Fibroblast of villous mesenchyme (primary cell): ENCODE data around the gene TPM2. TPM values are rescaled to one million over a fixed set of nuclear protein-coding genes. Genes with fewer than 3 reads are reported as not detected.

Experiments used
- DNase-seq: peaks from one replicate; pipeline ENCODE4 v3.0.0-alpha.2; 2010; ENCODE audit warnings: low read depth
- H3K4me3 ChIP-seq: 2 replicates; pipeline ENCODE4 v1.5.1; 2011; ENCODE audit warnings: low read depth, mild to moderate bottlenecking, low read length
- total RNA-seq: library from RNA; depleted of rRNA; stranded (reverse); fragments of >200 nt; gene quantifications from 2 replicates; pipeline ENCODE4 v1.2.3, GENCODE V29; 2012
- TF ChIP-seq, protein P1 (sequence below): IDR thresholded peaks from 2 replicates; pipeline ENCODE4 v1.5.1; 2012; ENCODE audit warnings: low read depth, mild to moderate bottlenecking, low read length; ENCODE audit not compliant: insufficient read depth

Gene TPM2
- total RNA-seq, 1 donor, result 1,893 TPM

DNA sequence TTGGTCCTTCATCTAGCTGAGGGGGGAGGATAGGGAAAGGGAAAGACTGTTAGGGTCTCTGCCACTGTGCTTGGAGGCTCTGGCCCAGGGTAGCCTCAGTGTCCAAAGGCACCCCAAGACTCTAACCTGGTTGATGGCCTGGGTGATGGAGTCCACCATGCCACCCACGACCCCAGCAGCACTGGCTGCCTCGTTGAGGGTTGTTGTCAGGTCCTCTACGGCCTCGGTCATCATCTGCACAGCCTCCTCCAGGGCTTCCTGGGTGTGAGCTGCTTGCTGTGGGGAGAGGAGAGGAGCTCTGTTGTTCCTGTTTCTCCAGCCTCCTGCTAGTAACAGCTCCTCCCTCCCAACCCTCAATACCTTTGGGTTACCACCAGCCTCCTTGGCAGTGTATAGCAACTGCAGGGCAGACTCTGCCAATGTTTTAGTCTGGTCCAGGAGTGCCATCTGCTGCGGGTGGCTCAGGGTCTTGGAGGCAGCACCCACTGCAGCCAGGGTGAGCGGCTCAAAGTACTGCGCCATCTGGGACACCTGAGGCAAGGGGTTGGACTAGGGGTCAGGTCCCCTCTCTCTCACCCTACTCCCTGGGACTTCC, 16.2 kb upstream of the TPM2 start:
- no peak for DNase-seq
- TF ChIP-seq, protein P1, sequence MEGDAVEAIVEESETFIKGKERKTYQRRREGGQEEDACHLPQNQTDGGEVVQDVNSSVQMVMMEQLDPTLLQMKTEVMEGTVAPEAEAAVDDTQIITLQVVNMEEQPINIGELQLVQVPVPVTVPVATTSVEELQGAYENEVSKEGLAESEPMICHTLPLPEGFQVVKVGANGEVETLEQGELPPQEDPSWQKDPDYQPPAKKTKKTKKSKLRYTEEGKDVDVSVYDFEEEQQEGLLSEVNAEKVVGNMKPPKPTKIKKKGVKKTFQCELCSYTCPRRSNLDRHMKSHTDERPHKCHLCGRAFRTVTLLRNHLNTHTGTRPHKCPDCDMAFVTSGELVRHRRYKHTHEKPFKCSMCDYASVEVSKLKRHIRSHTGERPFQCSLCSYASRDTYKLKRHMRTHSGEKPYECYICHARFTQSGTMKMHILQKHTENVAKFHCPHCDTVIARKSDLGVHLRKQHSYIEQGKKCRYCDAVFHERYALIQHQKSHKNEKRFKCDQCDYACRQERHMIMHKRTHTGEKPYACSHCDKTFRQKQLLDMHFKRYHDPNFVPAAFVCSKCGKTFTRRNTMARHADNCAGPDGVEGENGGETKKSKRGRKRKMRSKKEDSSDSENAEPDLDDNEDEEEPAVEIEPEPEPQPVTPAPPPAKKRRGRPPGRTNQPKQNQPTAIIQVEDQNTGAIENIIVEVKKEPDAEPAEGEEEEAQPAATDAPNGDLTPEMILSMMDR, result no peak
- H3K4me3 ChIP-seq, result no peak overlapping the region

DNA sequence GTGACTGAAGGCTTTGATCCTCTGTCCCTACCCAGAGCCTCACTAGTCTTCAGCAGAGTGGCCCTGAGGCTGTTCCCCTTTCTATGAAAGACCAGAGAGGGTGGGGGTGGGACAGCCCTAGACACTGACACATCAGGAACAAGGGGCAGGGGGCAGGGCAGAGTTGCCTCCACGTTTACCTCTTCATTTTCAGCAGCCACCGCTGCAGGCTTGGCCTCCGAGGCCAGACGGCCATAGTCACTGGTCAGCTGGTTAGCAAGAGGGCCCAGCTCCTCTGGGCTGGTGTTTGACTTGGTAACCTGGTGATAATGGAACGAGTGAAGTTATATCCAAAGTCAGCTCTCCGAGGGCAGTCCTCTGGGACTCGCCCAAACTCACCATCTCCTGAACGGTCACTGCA, 15.6 kb upstream of the TPM2 start:
- H3K4me3 ChIP-seq, result no peak overlapping the region
- TF ChIP-seq, protein P1, result no peak
- DNase-seq, result no peak

DNA sequence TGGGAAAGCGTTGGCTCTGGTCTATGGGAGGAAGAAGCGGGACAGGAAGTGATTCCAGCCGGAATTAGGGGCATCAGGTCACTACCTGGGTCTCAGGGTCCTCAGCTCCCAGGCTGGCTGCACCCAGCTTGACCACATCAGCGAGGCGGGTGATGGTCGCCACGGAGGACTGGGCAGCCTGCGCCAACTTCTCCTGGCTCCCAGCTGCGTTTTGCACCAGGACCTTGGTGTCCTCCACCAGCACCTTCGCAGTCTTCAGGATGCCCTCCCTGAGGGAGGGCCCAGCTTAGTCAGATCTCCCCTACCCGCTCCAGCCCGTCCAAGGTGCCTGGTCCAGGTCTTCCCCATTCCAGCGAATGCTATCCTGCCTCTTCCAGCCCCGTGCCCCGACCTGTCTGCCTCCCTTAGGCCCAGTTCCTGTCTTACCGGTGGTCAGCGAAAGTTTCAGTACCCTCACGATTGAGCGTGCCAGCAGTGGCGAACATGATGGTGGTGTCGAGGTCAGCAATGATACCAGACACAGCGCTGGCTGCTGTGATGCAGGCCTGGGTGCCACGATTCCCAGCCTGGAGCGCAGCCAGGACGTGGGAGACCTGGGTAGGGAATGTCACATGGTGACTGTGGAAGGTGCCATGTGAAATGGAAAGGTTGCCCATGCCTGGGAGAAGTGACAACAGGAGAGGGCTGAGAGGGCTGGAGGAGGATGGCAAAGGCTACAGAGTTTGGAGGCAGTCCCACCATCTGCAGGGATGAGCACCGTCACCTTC, 14.4 kb upstream of the TPM2 start:
- no peak overlapping the region for H3K4me3 ChIP-seq
- TF ChIP-seq, protein P1, result no peak
- DNase-seq, result no peak

DNA sequence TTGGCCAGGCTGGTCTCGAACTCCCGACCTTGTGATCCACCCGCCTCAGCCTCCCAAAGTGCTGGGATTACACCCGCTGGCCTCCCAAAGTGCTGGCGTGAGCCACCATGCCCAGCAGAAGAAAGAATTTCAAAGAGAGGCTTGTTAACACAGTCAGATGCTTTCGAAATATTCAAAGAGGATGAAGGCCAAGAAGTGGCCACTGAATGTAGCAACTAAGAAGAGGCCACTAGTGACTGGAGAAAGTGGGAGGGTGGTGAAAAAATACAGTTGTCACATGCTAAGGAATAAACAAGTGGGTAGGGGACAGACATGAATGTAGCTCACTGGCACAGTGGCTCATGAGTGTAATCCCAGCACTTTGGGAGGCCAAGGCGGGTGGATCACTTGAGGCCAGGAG, 13.0 kb upstream of the TPM2 start:
- TF ChIP-seq, protein P1, result no peak

DNA sequence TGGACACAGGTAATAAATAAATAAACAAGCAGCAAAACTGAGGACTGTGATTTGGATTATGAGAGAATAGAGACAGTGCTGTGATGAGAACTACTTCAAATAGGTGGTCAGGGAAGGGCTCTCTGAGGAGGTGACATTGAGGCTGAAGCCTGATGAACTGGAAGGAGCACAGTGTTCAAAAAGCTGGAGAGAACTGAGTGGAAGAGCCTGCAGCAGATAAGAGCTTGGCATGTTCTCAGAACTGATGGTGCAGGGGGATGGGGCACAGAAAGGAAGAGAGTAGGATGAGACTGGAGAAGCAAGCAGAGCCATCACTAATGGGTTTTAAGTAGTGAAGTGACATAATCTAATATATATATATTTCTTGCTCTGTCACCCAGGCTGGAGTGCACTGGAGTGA, 11.2 kb upstream of the TPM2 start:
- no peak overlapping the region for H3K4me3 ChIP-seq
- TF ChIP-seq, protein P1, result no peak
- no peak for DNase-seq

More for the DNA sequence above, 13.0 kb upstream of the TPM2 start:
- no peak for DNase-seq
- H3K4me3 ChIP-seq, result no peak overlapping the region

DNA sequence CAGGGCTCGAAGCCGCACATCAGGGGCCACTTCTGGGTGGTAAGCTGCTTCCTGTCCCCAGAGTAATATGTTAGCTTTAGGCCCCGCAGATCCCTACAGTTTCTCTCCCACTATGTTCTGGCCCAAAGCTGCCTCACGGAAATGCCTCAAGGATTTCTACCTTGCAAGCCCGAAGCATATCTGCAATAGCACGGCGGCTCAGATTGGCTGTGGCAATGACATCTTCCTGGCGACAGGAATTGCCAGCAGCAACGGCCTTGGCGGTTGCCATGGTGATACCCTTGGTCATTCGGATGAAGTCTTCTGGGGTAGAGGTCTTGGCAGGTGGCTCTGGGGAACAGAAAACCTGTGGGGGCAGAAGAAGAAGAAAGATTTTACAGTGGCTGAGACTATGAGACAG, 10.3 kb upstream of the TPM2 start:
- TF ChIP-seq, protein P1, result no peak
- DNase-seq, result no peak
- no peak overlapping the region for H3K4me3 ChIP-seq
